ENCODE results near the gene ARID1A.

ARID1A gene

DNA sequence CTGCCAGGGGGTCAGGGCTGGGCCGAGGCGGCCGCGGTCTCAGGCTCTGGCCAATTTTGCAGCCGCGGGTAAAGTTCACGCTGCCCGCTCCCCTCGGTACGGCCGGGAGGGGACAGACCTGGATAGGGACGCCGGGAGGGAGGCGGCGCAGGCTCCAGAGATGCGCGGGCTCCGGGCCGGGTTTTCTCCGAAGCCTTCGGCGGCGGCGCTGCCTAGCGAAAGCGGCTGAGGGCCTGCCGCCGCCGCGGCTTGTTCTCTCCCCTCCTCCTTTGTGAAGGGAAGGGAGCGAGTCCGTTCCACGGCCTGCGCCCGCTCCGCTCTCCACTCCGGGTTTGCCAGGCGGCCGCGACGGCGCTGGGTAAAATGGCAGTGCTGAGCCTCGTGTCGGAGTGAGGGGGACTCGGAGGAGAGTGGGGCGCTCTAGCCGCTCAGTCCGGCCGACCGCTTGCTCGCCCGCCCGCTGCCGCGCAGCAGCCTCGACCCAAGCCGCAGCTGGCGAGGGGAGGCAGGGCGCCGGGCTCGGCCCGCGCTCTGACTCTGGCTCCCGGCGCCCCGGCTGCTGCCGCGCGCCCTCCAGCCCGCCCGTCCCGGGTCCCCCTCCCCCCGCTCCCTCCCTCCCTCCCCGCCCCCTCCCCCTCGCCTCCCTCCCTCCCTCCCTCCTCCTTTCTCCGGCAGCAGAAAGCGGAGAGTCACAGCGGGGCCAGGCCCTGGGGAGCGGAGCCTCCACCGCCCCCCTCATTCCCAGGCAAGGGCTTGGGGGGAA lies at the start of gene ARID1A:
Gene ARID1A (plus strand): TSS at position 660 of the 763 bp plus-strand sequence. CDS start 389 bp downstream, outside the sequence.
- DNase-seq (ENCODE audit: low read depth), result peak; percentile 94

DNA sequence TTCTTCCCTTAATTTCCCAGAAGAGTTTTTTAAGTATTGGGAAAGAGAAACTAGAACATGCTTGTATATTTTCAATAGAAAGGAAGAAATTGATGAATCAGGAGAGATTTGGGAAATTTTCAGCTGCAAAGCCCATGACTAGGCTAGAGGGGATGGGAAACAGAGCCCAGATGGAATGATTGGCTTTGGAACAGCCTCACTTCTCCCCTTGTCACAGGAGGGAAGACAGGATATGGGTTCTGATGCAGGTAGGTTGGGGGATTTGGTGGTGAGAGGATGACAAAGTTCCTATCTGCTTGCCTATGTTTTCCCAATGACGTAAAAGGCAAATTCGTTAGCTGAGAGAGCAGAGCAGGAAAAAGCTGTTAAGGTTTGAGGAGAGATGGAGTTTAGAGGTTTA lies 31.0 kb upstream of the ARID1A start:
- no peak for DNase-seq (ENCODE audit: low read depth)

DNA sequence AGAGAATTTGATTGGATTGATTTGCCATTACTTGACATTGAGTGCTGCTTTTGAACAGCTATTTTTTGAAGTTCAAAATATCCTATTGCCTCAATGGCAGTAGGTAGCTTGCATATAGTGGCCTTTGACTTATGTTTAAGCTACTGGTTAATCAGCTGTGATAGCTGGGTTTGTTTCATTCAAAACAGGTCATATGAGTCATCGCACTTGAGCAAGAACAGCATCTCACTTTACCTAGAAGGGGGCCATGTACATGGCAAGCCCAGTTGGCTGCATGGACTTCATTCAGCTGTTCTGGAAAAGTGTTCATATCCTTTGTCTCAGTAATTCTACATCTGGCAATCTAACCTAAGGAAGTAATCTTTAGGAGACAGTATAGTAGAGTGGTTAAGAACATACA lies 29.0 kb upstream of the ARID1A start:
- peak; percentile 50 for DNase-seq (ENCODE audit: low read depth)

DNA sequence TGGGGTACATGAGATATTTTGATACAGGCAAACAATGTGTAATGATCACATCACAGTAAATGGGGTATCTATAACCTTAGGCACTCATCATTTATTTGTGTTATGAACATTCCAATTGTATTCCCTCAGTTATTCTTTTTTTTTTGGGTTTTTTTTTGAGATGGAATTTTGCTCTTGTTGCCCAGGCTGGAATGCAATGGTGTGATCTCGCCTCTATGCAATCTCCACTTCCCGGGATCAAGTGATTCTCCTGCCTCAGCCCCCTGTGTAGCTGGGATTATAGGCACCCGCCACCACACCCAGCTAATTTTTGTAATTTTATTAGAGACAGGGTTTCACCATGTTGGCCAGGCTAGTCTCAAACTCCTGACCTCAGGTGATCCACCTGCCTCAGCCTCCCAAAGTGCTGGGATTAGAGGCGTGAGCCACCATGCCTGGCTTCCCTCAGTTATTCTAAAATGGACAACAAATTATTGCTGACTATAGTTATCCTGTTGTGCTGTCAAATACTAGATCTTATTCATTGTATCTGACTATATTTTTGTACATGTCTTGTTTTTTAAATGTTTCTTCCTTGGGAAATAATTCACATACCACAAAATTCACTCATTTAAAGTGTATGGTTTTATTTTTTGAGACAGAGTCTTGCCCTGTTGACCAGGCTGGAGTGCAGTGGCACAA lies 27.6 kb upstream of the ARID1A start:
- DNase-seq (ENCODE audit: low read depth), result peak; percentile 13

DNA sequence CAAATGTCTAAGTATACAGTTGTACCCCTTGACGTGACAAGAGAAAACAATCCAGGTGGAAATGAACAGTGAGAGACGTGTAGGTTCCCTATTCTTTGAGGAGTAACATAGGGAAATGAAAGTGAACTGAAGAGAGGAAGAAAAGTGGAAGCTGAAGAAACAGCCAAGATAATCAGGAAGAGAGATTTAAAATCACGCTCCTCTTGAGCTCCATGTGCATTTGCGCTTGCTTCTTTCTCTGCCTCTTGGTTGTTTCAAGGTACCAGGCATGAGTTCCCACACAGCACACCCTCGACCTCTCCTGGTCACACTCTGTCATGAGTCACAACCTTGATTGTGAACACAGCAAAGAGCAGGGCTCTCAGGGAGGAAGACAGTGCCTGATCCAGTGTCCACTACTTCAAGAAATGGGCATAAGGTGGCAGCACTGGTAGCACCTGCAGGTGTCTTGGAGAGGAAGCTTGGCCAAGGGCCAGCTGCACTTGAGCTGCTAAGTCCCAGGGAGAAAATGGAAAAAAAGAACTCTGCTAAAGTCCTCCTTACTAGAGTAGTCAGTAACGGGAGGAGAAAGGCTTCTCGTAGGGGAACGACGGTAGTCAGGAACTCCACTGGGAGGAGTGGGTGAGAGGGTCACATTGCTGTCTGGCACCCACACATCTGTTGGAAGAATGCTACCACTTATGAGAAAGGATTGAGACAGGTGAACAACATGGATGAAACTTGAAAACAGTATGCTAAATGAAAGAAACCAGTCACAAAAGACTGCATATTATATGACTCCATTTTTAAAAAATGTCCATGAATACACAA lies 18.3 kb upstream of the ARID1A start:
- DNase-seq (ENCODE audit: low read depth), result peak; percentile 79

DNA sequence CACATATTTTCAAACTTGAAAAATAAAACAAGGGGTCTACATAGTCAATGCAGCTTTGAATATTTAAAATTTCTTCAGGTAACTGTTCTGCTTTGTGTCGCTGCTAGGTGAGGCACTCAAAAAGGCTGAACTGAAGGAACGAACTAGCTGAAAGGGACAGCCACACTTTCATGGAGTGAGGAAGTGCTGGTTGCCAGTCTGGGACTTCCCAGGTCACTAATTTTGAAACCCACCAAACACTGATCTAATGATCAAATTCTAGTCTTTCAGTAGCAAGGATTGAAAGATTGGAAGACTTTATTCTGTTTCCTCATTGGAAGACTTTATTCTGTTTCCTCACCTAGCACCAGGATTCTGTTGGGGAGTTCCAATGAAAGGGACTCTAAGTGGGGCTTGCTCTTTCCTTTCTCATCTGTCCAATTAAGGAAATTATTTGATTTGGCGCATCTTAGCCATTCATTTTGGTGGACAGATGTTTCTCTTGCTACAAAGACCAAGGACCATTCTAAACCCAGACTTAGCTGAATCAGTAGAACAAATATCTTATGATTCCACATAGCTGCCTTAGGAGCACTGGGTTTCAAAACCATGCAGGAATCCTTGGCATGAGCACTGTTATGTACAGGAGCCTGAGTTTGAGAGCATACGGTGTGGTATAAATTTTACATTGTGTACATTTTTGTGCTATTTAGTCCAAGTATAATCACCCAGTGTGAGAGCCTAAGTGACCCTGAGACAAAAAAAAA lies 10.9 kb upstream of the ARID1A start:
- DNase-seq (ENCODE audit: low read depth), result no peak

DNA sequence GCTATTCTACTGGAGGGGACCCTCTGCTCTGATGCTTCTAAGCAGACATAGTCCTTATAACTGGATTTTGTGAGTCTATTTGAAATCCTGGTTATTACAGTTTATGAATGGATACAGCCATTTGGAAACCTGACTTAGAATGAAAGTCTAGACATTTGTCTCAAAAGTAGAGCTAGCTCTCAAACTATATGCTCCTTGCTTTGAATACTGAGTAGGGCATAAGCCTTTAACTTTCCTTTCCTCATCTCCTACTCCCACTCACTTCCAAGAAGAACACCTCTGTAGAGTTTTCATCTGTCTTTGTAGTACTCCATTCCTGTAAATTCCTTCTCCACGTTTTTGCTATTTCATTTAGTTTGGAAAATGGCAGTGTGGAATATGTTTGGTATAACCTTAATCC lies 9.0 kb upstream of the ARID1A start:
- peak; percentile 30 for DNase-seq (ENCODE audit: low read depth)

DNA sequence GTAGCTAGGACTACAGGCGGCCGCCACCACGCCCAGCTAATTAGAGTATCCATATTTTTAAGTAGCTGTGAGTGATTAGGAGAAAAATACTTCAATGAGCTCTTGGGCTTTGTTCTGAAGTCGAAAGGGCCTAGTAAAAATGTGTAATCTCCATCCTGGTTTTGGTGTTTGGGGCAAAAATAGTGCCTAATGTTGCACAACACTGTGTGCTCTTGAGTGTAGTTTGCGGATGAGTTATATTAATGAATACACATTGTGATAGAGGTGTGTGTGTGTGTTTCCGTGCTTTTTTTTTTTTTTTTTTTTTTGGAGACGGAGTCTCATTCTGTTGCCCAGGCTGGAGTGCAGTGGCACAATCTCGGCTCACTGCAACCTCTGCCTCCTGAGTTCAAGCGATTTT lies 6.3 kb upstream of the ARID1A start:
- no peak for DNase-seq (ENCODE audit: low read depth)

DNA sequence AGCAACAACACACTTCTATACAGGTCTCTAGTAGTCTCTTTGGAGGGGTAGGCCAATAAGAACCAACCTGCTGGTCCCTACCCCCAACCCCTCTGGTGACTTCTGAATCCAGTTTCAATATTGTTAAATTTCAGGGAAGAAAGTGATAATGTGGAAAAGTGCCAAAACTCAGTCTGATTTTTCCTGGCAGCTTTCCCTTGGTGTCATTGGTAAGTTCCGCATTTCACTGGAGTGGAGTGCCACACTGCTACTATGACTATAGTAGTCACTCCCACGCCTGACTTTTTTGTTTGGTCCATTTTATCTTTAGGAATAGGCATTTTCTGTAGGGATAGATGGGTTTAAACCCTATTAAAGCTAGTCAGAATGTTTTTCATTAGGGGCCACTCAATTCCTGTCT lies 5.7 kb upstream of the ARID1A start:
- DNase-seq (ENCODE audit: low read depth), result no peak

DNA sequence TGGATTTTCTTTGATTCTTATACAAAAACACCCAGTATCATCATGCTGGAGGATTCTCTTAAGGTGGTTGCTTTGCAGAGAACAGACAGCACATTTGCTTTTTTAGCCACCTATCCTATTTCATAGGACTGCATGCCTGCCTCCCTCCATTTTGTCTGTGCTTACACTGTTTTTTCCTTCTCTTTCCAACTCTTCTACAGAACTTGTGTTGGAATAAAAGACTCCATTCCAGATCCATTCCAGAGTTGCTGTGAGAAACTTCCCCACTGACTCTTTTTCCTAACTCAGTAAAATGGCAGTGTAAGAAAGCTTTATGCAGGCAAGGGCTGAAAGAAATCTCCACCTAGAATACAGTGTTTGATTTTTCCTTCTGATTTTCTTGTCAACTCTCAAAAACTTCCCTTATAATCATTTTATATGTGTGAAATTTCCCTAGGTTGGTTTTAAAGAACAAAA lies 5.2 kb upstream of the ARID1A start:
- peak; percentile 30 for DNase-seq (ENCODE audit: low read depth)

DNA sequence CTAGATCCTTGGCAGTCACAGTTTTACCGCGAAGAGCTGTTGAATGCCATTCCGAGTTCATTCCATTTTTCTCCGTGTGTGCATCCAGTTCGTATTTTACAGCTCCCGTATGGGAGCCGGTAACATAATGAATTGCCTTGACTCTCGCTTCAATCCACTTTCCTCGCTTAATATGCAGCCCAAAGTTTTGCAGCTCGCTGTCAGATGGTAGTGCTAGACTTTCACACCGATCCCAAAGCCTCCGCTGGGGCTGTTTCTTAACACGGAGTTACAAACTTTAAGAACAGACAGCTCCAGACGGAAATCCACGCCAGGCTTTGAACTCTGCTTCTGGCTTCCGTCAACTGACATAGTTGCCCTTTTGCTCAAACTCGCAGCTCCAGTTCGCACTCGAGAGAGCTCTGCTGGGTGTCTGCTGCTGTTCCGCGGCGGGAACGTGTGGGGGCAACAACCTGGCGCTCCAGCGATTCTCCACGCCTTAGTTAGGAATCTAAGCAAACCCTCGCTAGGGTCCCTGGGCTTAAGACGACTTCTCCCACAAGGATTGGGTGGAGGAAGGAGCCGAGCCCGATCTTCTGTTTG lies 3.5 kb upstream of the ARID1A start:
- peak; percentile 92 for DNase-seq (ENCODE audit: low read depth)

DNA sequence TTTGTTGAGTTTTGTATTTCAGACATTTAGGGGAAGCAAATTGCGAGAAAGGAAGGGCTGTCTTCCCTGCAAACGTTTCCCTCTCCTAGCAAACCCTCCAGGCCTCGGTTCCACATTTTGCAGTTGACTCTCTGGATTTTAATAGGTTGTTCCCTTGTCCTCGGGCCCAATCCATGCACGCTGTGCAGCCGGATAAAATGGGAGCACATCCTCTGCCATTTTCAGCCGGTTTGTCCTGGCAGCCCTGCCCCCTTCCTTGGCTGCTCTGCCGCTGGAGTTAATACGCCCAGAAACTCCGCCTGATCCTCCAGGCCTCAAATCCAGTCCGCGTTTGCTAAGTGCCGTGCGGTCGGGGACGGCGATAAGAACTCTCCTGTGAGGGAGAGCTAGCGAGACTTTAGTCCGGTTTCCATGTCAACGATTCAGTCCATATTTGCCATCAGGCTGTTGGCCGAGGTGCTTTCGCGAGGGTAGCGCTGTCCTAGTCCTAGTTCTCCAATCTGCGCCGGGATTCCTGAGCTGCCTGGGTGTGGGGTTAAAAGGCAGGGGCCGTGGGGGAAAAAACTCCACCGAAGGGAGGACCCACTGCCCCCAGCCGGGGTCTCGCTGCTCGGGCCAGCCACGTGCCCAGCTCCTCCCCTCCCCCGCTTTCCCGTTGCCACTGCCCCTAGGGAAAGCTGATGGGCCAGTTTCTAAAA lies 2.9 kb upstream of the ARID1A start:
- DNase-seq (ENCODE audit: low read depth), result peak; percentile 98

DNA sequence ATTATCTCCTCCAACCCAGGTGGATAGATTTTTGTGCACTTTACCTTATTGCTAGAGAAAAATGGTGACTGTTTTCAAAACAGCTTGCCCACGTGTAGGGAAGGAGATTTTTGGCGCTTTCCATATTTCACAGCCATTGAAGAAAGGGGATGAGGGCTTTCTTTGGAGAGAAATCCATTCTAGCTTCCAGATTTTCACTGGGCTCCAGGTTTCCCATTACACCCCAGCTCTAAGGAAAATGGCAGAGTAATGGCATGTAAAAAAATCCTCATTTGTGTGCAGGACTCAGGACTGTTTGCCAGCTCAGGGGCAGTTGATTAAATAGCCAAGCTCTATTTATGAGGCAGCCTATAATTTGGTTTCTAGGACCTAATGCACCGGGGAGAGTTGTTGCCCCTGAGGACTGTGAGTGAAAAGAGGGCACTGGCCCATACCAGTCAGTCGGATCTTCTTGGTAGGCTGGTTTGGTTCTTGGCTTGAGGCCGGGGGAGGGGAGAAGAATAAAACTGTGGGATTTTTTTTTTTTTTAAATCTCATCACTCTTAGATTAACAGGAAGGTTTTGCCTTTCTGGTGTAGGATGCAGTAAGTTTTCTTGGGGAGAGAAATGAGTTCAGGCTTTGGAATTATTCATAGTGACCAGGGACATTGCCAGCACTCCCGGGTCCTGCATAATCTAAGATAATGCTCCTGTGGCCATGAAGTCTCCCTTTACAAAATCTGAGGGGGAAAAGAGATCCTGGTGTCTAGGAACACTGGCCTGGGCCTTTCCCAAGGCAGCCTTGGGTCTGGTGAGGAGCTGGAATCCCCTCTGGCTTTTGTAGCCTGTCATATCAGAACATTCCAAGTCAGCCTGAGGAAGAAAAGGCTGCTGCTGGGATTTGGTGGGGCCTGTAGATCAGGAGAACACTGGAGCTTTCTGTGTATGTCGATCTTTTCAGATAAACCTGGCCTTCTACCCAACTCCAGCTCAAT lies 1.9 kb upstream of the ARID1A start:
- DNase-seq (ENCODE audit: low read depth), result peak; percentile 31

DNA sequence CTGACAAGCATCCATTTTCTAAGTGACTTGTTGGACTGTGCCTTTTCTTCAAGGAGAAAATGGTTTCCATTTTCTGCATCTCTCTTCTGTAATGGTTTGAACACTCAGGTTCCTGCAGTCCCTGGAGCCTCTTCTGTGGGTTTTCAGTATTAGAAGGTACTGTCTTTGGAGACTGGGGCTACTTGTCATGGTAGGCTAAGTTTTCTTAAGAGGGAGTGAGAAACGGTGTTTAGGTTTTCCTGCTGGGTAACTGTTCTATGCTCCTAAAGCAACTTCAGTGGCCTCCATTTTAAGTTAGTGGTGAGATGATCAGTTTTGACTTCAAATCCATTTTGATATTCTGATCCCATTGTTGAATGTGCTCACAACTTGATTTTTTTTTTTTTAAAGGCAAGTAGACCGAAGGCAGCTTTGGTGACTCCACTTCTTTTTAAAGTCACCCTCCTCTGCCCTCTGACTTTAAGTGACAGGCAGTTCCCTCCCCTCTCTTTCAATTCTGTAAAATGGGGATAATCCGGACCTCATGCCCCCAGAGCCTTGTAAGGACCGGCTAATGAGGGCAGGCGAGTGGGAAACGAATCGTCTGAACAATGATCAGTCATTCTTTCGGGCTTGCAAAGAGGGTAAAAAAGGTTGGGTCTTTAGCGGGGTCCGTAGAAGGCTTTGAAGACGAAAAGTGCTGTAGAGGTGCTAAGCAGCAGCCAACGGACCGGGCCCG lies 1.0 kb upstream of the ARID1A start:
- DNase-seq (ENCODE audit: low read depth), result no peak

DNA sequence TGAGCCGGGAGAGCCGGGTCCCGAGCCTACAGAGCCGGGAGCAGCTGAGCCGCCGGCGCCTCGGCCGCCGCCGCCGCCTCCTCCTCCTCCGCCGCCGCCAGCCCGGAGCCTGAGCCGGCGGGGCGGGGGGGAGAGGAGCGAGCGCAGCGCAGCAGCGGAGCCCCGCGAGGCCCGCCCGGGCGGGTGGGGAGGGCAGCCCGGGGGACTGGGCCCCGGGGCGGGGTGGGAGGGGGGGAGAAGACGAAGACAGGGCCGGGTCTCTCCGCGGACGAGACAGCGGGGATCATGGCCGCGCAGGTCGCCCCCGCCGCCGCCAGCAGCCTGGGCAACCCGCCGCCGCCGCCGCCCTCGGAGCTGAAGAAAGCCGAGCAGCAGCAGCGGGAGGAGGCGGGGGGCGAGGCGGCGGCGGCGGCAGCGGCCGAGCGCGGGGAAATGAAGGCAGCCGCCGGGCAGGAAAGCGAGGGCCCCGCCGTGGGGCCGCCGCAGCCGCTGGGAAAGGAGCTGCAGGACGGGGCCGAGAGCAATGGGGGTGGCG lies 371 bp downstream of the ARID1A start:
- DNase-seq (ENCODE audit: low read depth), result no peak

DNA sequence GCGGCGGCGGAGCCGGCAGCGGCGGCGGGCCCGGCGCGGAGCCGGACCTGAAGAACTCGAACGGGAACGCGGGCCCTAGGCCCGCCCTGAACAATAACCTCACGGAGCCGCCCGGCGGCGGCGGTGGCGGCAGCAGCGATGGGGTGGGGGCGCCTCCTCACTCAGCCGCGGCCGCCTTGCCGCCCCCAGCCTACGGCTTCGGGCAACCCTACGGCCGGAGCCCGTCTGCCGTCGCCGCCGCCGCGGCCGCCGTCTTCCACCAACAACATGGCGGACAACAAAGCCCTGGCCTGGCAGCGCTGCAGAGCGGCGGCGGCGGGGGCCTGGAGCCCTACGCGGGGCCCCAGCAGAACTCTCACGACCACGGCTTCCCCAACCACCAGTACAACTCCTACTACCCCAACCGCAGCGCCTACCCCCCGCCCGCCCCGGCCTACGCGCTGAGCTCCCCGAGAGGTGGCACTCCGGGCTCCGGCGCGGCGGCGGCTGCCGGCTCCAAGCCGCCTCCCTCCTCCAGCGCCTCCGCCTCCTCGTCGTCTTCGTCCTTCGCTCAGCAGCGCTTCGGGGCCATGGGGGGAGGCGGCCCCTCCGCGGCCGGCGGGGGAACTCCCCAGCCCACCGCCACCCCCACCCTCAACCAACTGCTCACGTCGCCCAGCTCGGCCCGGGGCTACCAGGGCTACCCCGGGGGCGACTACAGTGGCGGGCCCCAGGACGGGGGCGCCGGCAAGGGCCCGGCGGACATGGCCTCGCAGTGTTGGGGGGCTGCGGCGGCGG lies 1.0 kb downstream of the ARID1A start:
- DNase-seq (ENCODE audit: low read depth), result peak; percentile 37

DNA sequence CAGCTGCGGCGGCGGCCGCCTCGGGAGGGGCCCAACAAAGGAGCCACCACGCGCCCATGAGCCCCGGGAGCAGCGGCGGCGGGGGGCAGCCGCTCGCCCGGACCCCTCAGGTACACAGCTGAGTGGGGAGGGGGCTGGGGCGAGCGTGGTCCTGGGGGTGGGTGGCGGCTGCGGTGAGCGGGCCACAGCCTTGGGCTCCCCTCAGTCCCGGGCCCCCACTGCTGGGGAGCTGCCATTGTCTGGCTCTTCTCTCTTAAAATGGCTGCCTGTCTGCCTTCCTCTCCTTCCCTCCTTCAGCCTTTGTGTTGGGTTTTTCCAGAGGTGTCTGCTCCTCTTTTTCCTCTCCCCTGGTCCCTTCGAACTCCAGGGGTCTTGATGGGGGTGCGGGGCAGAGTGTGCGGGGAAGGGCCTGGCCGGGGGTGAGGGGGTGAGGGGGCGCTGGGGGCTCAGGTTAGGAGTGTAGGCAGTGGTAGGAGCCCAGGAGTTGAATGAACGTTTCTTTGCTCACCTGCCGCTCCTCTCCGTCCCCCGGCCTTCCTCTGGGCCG lies 1.7 kb downstream of the ARID1A start:
- peak; percentile 28 for DNase-seq (ENCODE audit: low read depth)

Data from ELR (cell line).